CD4-positive, alpha-beta T cell treated with Interleukin-4 for 4 hours (primary cell): Measurements from ENCODE around the gene PCSK6.

ENCODE experiments used
- DNase-seq: peaks from one replicate; pipeline ENCODE4 v3.0.0-alpha.2; 2020

The PCSK6 gene

GRCh38 chr15:101267320-101268104, 222.0 kb downstream of the PCSK6 start:
- no peak for DNase-seq

GRCh38 chr15:101266787-101267186, 222.7 kb downstream of the PCSK6 start:
- DNase-seq: no peak

GRCh38 chr15:101266034-101266433, 223.5 kb downstream of the PCSK6 start:
- no peak for DNase-seq

GRCh38 chr15:101264911-101265641, 224.4 kb downstream of the PCSK6 start:
- DNase-seq: no peak

GRCh38 chr15:101264011-101264410, 225.5 kb downstream of the PCSK6 start:
- no peak for DNase-seq

- DNase-seq: no peak
Observed at GRCh38 chr15:101262551-101262950, 227.0 kb downstream of the PCSK6 start.

- peak; percentile 67 for DNase-seq
Observed at GRCh38 chr15:101258238-101259144, 231.0 kb downstream of the PCSK6 start.

- DNase-seq: no peak
Observed at GRCh38 chr15:101256757-101257156, 232.8 kb downstream of the PCSK6 start.

GRCh38 chr15:101255615-101256241, 233.8 kb downstream of the PCSK6 start:
- no peak for DNase-seq

GRCh38 chr15:101255051-101255395, 234.5 kb downstream of the PCSK6 start:
- no peak for DNase-seq

- no peak for DNase-seq
Observed at GRCh38 chr15:101254157-101255050, 235.1 kb downstream of the PCSK6 start.
